HG02571 (cell line): ENCODE data around the gene INTS12.
"Not testable (repeated sequence)": the region's sequence is repeated elsewhere in the genome, so short reads cannot be mapped to it uniquely, and the experiment has no call there.

Source experiments
- ATAC-seq: cut with Tn5 transposase; IDR thresholded peaks from one replicate; pipeline ENCODE4 v1.9.1; 2021; ENCODE audit warnings: mild to moderate bottlenecking, moderate library complexity; ENCODE audit not compliant: unreplicated experiment

The INTS12 gene

GRCh38 chr4:105694812-105695211 lies 13.7 kb downstream of the INTS12 start:
- ATAC-seq = not testable (repeated sequence)

GRCh38 chr4:105686571-105686970 lies 21.9 kb downstream of the INTS12 start:
- no peak for ATAC-seq

DNA sequence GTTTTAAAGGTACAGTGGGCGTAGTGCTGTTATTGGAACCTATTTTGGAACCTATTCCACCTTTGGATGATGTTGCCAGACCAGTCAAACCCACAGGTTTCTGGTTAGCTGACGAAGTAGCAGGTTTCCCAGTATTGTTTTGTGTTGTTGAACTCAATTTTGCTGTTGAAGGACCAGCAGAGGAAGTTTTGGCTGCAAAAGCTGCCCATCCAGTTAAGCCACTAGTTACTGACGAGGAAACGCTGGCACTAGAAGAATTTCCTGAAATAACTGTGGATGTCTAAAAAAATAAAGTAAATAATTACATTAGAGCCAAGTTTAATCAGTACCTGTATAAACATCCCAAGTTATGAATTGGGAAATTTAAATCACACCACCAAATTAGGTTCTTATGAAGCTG lies 25.5 kb downstream of the INTS12 start:
- ATAC-seq = no peak

GRCh38 chr4:105679186-105679585 lies 29.3 kb downstream of the INTS12 start:
- no peak for ATAC-seq

GRCh38 chr4:105677709-105678108 lies 30.8 kb downstream of the INTS12 start:
- no peak for ATAC-seq

DNA sequence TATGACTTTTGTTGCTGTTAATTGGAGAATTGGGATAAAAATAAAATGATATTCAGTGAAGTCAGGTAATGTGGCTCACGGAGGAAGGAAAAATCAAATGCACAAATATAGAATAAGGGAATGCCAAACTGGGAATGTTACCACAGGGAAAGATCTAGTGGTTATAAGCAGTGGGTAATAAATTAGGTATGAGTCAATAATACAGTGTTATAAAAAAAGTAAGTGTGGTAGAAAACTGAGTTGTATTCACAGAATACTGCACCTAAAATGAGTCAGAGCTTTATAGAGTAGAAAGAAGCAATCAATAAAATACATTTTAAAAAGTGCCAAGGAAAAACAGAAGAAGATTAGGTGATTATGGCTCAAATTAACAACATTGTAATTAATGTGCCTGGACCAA lies 34.5 kb downstream of the INTS12 start:
- no peak for ATAC-seq

DNA sequence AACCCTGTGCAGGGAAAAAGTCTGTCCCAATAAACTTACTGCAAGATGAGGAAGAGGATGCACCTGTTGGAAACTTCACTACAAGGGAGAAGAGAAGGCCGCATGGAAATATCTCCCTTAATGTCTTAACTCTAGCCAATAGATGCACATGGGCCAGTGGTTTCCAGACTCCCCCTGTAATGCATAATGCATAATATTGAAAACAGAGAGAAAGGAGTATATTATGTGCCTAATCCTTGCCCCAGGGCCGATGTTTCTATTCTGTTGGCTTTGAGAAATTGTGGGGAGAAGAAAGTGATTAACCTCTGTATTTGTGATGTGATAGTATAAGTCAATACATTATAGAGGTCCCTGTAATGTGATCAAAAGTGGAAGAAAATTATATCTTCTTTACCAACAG lies 37.2 kb downstream of the INTS12 start:
- no peak for ATAC-seq

DNA sequence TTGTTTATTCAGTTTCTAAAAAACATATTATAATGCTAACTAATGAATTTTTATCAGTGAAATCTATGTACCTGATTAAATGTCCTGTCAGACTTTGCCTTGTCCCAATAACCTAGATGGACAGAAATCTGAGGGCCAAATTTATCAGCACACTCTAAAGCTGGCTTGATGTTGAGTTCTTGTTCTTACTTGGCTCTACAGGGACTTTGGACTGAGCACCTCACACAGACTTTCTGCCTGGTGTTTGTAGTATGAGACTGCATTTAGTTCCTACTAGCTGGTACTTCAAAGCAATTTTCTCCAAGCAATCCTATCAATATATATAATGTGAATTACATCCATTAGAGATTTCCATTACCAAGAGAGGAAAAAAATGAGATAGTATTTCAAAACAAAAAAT lies 37.8 kb downstream of the INTS12 start:
- no peak for ATAC-seq

- ATAC-seq = no peak
These were observed 41.8 kb downstream of the INTS12 start for GRCh38 chr4:105666693-105667092.

DNA sequence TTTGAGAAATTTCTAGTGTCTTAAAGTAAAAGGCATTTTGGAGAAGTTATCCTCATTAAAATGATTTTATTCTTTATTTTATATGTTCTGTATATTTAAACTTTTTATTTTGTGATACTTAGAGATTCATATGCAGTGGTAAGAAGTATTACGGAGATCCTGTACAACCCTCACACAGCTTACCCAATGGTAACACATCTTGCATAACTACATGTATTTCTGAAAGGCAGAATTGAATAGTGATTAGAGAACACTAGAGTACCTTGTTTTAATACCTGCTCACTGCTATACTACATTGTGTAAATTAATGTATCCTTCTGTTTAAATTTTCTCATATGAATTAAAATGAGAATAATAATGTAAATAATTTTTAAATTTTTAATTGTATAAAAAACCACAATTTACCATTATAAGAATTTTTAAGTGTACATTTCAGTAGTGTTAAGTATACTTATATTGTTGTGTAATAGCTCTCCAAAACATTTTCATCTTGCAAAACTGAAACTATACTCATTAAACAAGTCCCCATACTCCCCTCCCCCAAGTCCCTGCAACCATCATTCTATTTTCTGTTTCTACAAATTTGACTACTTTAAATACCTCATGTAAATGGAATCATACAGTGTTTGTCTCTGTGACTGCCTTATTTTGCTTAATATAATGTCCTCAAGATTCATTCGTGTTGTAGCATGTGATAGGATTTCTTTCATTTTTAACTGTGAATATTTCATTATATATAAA lies 45.4 kb downstream of the INTS12 start:
- no peak for ATAC-seq

- no peak for ATAC-seq
These were observed 47.5 kb downstream of the INTS12 start for GRCh38 chr4:105661028-105661427.

- no peak for ATAC-seq
These were observed 49.3 kb downstream of the INTS12 start for GRCh38 chr4:105659190-105659589.

GRCh38 chr4:105657117-105657765 lies 51.2 kb downstream of the INTS12 start:
- ATAC-seq = no peak

GRCh38 chr4:105652286-105652888 lies 56.1 kb downstream of the INTS12 start:
- ATAC-seq = no peak

DNA sequence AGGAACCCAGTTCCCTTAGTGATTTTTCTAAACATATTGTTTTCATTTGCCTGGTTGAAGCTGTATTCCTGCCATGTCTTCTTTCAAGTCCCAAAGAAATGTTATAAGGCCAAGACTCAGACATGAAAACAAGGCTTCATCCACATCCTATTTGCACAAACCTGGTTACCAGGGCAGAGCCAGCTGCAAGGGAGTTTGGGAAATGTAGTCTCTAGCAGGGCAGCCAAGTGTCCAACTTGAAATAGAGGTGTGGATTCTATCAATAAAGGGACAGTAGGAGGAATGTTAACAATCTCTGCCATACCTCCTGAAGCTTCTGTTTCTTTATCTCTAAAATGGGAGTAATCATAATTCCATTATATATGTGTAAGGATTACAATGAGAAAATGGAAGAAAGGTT lies 56.6 kb downstream of the INTS12 start:
- no peak for ATAC-seq

DNA sequence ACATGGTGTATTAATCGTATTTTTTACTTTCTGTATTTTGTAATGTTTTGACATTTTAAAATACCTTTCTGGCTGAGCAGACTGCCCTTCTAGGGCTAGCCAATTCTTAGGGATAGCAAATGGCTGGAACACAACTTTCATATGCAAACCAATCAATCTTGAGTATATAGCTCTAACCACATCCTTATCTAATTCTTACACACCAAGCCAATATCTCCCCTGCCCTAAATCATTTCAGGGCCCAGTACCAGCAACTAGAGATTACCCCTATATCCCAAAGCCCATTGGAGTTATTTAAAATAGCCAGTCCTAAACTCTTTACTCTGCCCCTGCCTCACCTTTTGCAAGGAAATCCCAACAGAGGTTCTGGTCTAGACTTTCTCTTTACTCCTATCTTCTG lies 58.3 kb downstream of the INTS12 start:
- no peak for ATAC-seq

DNA sequence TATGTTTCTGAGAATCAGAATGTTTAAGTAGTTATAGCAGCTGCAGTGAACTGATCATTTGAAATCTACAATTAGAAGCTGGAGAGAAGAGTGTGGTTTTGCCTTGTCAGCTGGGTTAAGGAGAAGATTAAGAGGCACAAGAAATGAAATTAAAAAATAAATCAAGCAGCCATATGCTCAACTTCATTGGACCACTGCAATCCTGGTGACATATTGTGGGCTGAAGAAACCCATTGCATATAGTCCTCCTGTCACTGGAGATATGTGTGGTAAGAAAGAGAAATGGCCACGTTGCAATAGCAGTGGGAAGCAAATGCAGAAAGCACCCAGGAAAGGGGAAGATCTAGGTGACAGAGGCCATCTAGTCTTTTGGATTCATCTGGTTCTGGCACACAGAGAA lies 63.0 kb downstream of the INTS12 start:
- ATAC-seq = no peak

DNA sequence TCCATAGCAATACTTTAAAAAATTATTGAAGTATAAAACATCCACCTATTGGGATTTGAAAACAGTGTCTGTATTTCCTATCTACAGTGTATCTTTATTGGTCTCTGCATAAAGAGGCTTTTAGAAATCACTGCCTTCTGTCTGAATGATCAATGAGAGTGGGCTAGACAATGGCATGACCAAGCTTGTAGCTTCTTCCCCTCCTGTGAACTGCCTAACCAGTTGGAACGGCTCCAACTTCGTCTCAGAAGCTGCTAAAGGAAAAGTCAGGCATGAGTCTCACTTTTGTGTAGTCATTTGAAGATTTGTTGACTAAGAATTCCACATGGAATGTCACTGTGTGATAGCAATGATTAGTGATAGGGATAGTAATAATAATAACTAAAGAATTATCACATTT lies 64.2 kb downstream of the INTS12 start:
- no peak for ATAC-seq

- ATAC-seq = no peak
These were observed 66.6 kb downstream of the INTS12 start for GRCh38 chr4:105641845-105642244.

DNA sequence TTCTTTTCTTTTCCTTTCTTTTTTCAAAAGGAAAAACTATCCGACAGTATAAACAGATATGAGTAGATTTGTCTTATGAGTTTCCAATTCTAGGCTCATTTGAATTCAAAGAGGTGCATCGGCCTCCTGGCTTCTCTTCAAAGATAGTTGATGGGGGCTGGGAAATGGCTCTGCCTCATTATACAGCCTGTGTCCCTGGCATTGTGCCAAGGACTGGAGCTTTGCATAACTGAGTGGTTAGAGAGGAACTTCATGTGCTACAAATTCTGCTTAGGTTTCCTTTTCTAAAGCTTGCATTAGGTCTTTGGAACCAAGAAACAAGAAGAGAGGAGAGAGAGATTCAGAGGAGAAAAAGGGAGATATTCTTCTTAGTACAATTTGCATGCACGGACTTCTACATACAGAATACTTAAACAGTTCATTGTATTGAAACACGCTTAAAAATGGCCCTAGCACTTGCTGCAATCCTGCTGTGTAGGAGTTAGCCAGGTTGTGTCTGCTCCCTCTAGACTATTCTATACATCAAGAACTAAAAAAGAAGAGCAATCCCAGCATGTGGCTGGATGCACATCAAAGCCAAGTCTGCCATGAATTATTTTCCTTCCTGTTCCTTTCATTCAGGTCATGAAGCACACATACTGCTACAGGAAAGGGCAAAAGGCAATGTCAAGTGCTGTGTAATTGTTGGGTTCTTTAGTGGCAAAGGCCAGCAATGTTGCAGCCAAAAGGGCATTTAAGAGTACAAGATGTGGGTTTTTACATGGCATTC lies 70.9 kb downstream of the INTS12 start:
- ATAC-seq = peak; percentile 82

GRCh38 chr4:105634402-105635080 lies 73.9 kb downstream of the INTS12 start:
- ATAC-seq = peak; percentile 33
